ENCODE results near the gene OR2V1.

- no peak for TF ChIP-seq SP1 (IDR thresholded peaks at IDR 0.05)
- TF ChIP-seq FOXK2 (IDR thresholded peaks at IDR 0.05), result no peak
- no peak for TF ChIP-seq CTBP1 (IDR thresholded peaks at IDR 0.05; ENCODE audit: borderline replicate concordance)
- TF ChIP-seq SUZ12 (IDR thresholded peaks at IDR 0.05), result no peak
- no peak for TF ChIP-seq FOXA1 (IDR thresholded peaks at IDR 0.05)
- no peak for TF ChIP-seq ARNT (IDR thresholded peaks at IDR 0.05)
- TF ChIP-seq LEF1 (IDR thresholded peaks at IDR 0.05; ENCODE audit: borderline replicate concordance), result no peak
- TF ChIP-seq HDGF (IDR thresholded peaks at IDR 0.05; ENCODE audit: borderline replicate concordance), result no peak
- no peak for TF ChIP-seq L3MBTL2 (conservative IDR thresholded peaks at IDR 0.05)
- no peak for TF ChIP-seq BHLHE40 (IDR thresholded peaks at IDR 0.05; ENCODE audit: borderline replicate concordance)
- no peak for TF ChIP-seq NFRKB (IDR thresholded peaks at IDR 0.05)
- no peak for TF ChIP-seq ELF4 (IDR thresholded peaks at IDR 0.05)
- TF ChIP-seq FOXM1 (IDR thresholded peaks at IDR 0.05; ENCODE audit: borderline replicate concordance), result no peak
These were observed 18.5 kb downstream of the OR2V1 start for GRCh38 chr5:181112476-181112875.
